Activated CD8-positive, alpha-beta T cell treated with anti-CD3 and anti-CD28 coated beads for 36 hours (primary cell): ENCODE results near the gene RADIL. TPM values are rescaled to one million over a fixed set of nuclear protein-coding genes. Genes with fewer than 3 reads are reported as not detected.

Experiments used
- ATAC-seq: fragments of 200-7000 bp; cut with Tn5 transposase; one replicate; pipeline ENCODE4 v1.10.0; 2021; ENCODE audit warnings: mild to moderate bottlenecking, moderate library complexity
- CTCF ChIA-PET: fragments of 350-600 bp; sonication (Branson Sonifier 250); formaldehyde crosslinking; loops from one replicate; lab custom pipeline; 2021; ENCODE audit warnings: antibody characterized with exemption; lab: Charles Lee
- POLR2A ChIA-PET: fragments of 350-600 bp; sonication (Branson Sonifier 250); formaldehyde crosslinking; loops from one replicate; lab custom pipeline; 2021; ENCODE audit warnings: antibody characterized with exemption; lab: Charles Lee
- DNase-seq: peaks from one replicate; pipeline ENCODE4 v3.0.0-alpha.2; 2020
- H3K27ac Mint-ChIP-seq: one replicate; pipeline ENCODE4 v1.8.0; 2021; ENCODE audit warnings: mild to moderate bottlenecking, mixed read lengths
- H3K27me3 Mint-ChIP-seq: one replicate; pipeline ENCODE4 v1.8.0; 2021; ENCODE audit warnings: mixed read lengths
- H3K36me3 Mint-ChIP-seq: one replicate; pipeline ENCODE4 v1.8.0; 2021; ENCODE audit warnings: low read depth, mixed read lengths
- H3K4me1 Mint-ChIP-seq: one replicate; pipeline ENCODE4 v1.8.0; 2021; ENCODE audit warnings: low read depth, mixed read lengths
- H3K4me3 Mint-ChIP-seq: one replicate; pipeline ENCODE4 v1.8.0; 2021; ENCODE audit warnings: mild to moderate bottlenecking, moderate library complexity, mixed read lengths
- H3K9me3 Mint-ChIP-seq: one replicate; pipeline ENCODE4 v1.8.0; 2021; ENCODE audit warnings: mixed read lengths
- CTCF ChIP-seq: fragments of 200-600 bp; IDR thresholded peaks from one replicate; pipeline ENCODE4 v1.8.0; 2022; ENCODE audit warnings: antibody characterized with exemption, mild to moderate bottlenecking
- intact Hi-C: fragments of 100-400 bp; cut with micrococcal nuclease; formaldehyde crosslinking; loops from one replicate; pipeline ENCODE4 v1.10.0; 2022
- total RNA-seq, 2 experiments: library from RNA; stranded (reverse); gene quantifications; one replicate each; pipeline ENCODE4 v1.2.3, GENCODE V29; 2021

The RADIL gene
- total RNA-seq, 2 experiments from 2014 or later = 0.65 to 0.77 TPM

- TF ChIP-seq CTCF = no peak
- Mint-ChIP-seq H3K4me3 (no peak overlapping the region), H3K27me3 (no peaks in the 10 kb centered on the region), H3K9me3 (no peaks in the 10 kb centered on the region), H3K36me3 (no peaks in the 10 kb centered on the region), H3K27ac (no peak overlapping the region), H3K4me1 (no peaks in the 10 kb centered on the region)
- DNase-seq = no peak
- POLR2A ChIA-PET = no interaction called here
- no peak for ATAC-seq
- CTCF ChIA-PET = no interaction called here
- intact Hi-C loops = no loop called here
Observed at GRCh38 chr7:4835398-4836205, 47.9 kb downstream of the RADIL start.

GRCh38 chr7:4834601-4835397 lies 48.7 kb downstream of the RADIL start:
- ChIA-PET CTCF (no interaction called here), POLR2A (no interaction called here)
- Mint-ChIP-seq H3K36me3 (no peaks in the 10 kb centered on the region), H3K27me3 (no peaks in the 10 kb centered on the region), H3K4me3 (no peak overlapping the region), H3K9me3 (no peaks in the 10 kb centered on the region), H3K4me1 (peaks cover 2% of the 10 kb centered on the region), H3K27ac (no peak overlapping the region)
- DNase-seq (no peak), ATAC-seq (no peak)
- TF ChIP-seq CTCF = no peak
- intact Hi-C loops = no loop called here

GRCh38 chr7:4833691-4834600 lies 49.6 kb downstream of the RADIL start:
- POLR2A ChIA-PET = no interaction called here
- Mint-ChIP-seq H3K4me3 (no peak overlapping the region), H3K27ac (no peak overlapping the region), H3K9me3 (no peaks in the 10 kb centered on the region), H3K4me1 (peaks cover 2% of the 10 kb centered on the region), H3K36me3 (no peaks in the 10 kb centered on the region), H3K27me3 (no peaks in the 10 kb centered on the region)
- CTCF ChIA-PET = no interaction called here
- TF ChIP-seq CTCF = no peak
- no peak for ATAC-seq
- intact Hi-C loops = no loop called here
- DNase-seq = no peak

- no peaks in the 10 kb centered on the region for H3K36me3 Mint-ChIP-seq
- no peaks in the 10 kb centered on the region for H3K27me3 Mint-ChIP-seq
- no peak overlapping the region for H3K27ac Mint-ChIP-seq
- DNase-seq (no peak), ATAC-seq (no peak)
- intact Hi-C loops = no loop called here
- CTCF ChIA-PET = interaction anchor here (1.3 kb wide), 1 partner anchor 51 kb away, joined by 5 read pairs; the partner anchor contains the start of gene RADIL
- peaks cover 2% of the 10 kb centered on the region for H3K4me1 Mint-ChIP-seq
- no peak for TF ChIP-seq CTCF
- POLR2A ChIA-PET = no interaction called here
- H3K4me3 Mint-ChIP-seq = no peak overlapping the region
- no peaks in the 10 kb centered on the region for H3K9me3 Mint-ChIP-seq
Observed at GRCh38 chr7:4833176-4833575, 50.3 kb downstream of the RADIL start.
